Loucy (cell line): ENCODE measurements around the gene PTPRN2.

Experiments used
- EZH2phosphoT487 ChIP-seq: fragments of 200-600 bp; IDR thresholded peaks from 2 replicates; pipeline ENCODE4 v1.6.1; 2018; ENCODE audit warnings: antibody characterized with exemption, mild to moderate bottlenecking, moderate library complexity, borderline replicate concordance
- TF ChIP-seq, protein P1 (sequence below): fragments of 200-600 bp; sonication (generic); conservative IDR thresholded peaks from 2 replicates; pipeline ENCODE4 v1.5.1; 2014; ENCODE audit warnings: mild to moderate bottlenecking, antibody characterized with exemption, low read length

GRCh38 chr7:158358926-158359645 lies 228.5 kb downstream of the PTPRN2 start:
- TF ChIP-seq, protein P1, sequence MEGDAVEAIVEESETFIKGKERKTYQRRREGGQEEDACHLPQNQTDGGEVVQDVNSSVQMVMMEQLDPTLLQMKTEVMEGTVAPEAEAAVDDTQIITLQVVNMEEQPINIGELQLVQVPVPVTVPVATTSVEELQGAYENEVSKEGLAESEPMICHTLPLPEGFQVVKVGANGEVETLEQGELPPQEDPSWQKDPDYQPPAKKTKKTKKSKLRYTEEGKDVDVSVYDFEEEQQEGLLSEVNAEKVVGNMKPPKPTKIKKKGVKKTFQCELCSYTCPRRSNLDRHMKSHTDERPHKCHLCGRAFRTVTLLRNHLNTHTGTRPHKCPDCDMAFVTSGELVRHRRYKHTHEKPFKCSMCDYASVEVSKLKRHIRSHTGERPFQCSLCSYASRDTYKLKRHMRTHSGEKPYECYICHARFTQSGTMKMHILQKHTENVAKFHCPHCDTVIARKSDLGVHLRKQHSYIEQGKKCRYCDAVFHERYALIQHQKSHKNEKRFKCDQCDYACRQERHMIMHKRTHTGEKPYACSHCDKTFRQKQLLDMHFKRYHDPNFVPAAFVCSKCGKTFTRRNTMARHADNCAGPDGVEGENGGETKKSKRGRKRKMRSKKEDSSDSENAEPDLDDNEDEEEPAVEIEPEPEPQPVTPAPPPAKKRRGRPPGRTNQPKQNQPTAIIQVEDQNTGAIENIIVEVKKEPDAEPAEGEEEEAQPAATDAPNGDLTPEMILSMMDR: no peak
- TF ChIP-seq EZH2phosphoT487: no peak
